Thyroid gland (tissue), 4 donors: ENCODE measurements around the gene HYLS1.

Experiments
- POLR2A ChIP-seq, 2 donors: fragments of 450-650 bp; IDR thresholded peaks; one replicate each; pipeline ENCODE4 v1.6.1; 2017; ENCODE audit warnings: antibody characterized with exemption in 2 of 2, mild to moderate bottlenecking in 2 of 2, moderate library complexity in 1 of 2
- TF ChIP-seq, protein P1 (sequence below), 6 experiments: fragments of 200-600 bp in 3 of 6; fragments of 450-650 bp in 3 of 6; sonication (generic) in 3 of 6; IDR thresholded peaks; one replicate each; pipeline ENCODE4 v1.5.1; 2016 to 2019; ENCODE audit warnings: antibody characterized with exemption in 6 of 6, mild to moderate bottlenecking in 2 of 6, inconsistent platforms in 1 of 6, moderate library complexity in 1 of 6

DNA sequence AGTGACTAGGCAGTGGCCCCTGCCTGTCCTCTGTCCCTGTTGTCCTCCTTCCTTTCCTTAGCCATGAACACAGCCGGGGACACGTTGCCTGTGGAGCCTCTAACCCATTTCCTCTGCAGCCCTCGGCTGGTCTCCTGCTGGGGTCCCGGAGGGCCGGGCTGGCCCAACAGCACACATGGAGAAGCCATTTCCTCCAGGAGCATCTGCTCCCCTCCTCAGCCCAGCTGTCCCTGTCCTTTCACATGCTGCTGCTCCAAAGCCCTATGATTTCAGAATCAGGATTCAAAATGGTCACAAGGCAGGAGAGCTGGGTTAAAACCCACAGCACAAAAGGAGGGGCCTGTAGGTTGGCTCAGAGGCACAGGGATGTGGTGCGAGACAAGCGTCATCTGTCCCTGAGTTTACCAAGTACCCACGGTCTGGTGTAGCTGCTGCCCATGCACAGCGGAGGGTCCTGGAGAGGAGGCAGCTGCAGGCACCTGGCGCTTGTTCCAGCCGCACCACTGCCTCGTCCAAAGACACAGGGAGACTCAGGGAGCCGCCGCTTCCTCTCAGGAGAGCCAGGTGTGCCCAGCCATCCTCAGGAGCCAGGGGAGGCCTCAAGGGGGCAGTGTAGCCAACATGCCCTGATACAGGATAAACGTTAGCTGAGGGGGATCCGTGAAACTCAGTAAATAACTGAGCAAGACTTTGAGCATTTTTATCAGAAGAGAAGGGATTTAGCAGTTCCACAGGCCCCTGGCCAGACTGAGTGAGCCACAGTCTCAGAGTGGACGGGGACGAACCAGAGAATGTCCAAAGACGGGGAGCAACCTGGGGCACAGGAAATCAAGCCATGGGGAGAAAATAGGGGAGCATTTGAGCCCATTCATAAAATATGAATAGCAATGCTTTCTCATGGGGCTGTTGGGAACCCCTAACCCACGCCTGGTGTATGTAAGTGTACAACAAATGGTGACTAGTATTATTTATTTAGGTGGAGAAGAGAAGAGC, 54.4 kb downstream of the HYLS1 start:
- TF ChIP-seq, protein P1, sequence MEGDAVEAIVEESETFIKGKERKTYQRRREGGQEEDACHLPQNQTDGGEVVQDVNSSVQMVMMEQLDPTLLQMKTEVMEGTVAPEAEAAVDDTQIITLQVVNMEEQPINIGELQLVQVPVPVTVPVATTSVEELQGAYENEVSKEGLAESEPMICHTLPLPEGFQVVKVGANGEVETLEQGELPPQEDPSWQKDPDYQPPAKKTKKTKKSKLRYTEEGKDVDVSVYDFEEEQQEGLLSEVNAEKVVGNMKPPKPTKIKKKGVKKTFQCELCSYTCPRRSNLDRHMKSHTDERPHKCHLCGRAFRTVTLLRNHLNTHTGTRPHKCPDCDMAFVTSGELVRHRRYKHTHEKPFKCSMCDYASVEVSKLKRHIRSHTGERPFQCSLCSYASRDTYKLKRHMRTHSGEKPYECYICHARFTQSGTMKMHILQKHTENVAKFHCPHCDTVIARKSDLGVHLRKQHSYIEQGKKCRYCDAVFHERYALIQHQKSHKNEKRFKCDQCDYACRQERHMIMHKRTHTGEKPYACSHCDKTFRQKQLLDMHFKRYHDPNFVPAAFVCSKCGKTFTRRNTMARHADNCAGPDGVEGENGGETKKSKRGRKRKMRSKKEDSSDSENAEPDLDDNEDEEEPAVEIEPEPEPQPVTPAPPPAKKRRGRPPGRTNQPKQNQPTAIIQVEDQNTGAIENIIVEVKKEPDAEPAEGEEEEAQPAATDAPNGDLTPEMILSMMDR (IDR thresholded peaks at IDR 0.05), result peak; percentile 19 to 80 (median 61)
- no peak for TF ChIP-seq POLR2A (IDR thresholded peaks at IDR 0.05)
